Coronary artery (tissue), 2 donors: Measurements from ENCODE around the gene KRT71.
A peak's percentile ranks its signal among the peaks of the same experiment; 100 is the strongest.

Experiments used
- DNase-seq: peaks from one replicate; pipeline ENCODE4 v3.0.0-alpha.2; 2017; ENCODE audit warnings: low spot score
- H3K27ac ChIP-seq, 2 donors: fragments of 200-600 bp; sonication (generic); one replicate each; pipeline ENCODE4 v1.5.1; 2016 to 2019
- H3K4me3 ChIP-seq: fragments of 200-600 bp; sonication (generic); 2 replicates; pipeline ENCODE4 v1.5.1; 2016; ENCODE audit warnings: mild to moderate bottlenecking, moderate library complexity
- CTCF ChIP-seq: fragments of 200-600 bp; sonication (generic); IDR thresholded peaks from one replicate; pipeline ENCODE4 v1.5.1; 2019; ENCODE audit warnings: antibody characterized with exemption

Gene KRT71

GRCh38 chr12:52540531-52540930, 12.4 kb downstream of the KRT71 start:
- H3K4me3 ChIP-seq: no peak overlapping the region
- no peak for DNase-seq
- TF ChIP-seq CTCF: no peak
- no peak overlapping the region for H3K27ac ChIP-seq

- DNase-seq: no peak
- no peak overlapping the region for H3K27ac ChIP-seq
- no peak overlapping the region for H3K4me3 ChIP-seq
- no peak for TF ChIP-seq CTCF
Measured at GRCh38 chr12:52539821-52540173, 13.1 kb downstream of the KRT71 start.

- H3K27ac ChIP-seq: peak overlapping the region in 1 of 2 donors; percentile 30
- TF ChIP-seq CTCF: no peak
- DNase-seq: no peak
- H3K4me3 ChIP-seq: no peak overlapping the region
Measured at GRCh38 chr12:52539083-52539820, 13.7 kb downstream of the KRT71 start.

- Histone ChIP-seq H3K27ac (no peak overlapping the region), H3K4me3 (no peak overlapping the region)
- DNase-seq: no peak
- TF ChIP-seq CTCF: no peak
Measured at GRCh38 chr12:52537101-52537500, 15.8 kb downstream of the KRT71 start.

GRCh38 chr12:52535574-52535973, 17.4 kb downstream of the KRT71 start:
- no peak for TF ChIP-seq CTCF

GRCh38 chr12:52534482-52534881, 18.5 kb downstream of the KRT71 start:
- no peak overlapping the region for H3K27ac ChIP-seq
- no peak for TF ChIP-seq CTCF
- no peak overlapping the region for H3K4me3 ChIP-seq
- DNase-seq: no peak

More at GRCh38 chr12:52535574-52535973, 17.4 kb downstream of the KRT71 start:
- no peak for DNase-seq
- Histone ChIP-seq H3K4me3 (no peak overlapping the region), H3K27ac (no peak overlapping the region)

GRCh38 chr12:52533686-52534470, 19.1 kb downstream of the KRT71 start:
- Histone ChIP-seq H3K27ac (no peak overlapping the region), H3K4me3 (no peak overlapping the region)
- no peak for TF ChIP-seq CTCF
- DNase-seq: no peak
